ENCODE results near the gene C17orf107. TPM values are rescaled to one million over a fixed set of nuclear protein-coding genes. Genes with fewer than 3 reads are reported as not detected.

Gene C17orf107
- total and polyA plus RNA-seq, 8 donors = 0.63 to 5.3 (median 1.2) TPM

DNA sequence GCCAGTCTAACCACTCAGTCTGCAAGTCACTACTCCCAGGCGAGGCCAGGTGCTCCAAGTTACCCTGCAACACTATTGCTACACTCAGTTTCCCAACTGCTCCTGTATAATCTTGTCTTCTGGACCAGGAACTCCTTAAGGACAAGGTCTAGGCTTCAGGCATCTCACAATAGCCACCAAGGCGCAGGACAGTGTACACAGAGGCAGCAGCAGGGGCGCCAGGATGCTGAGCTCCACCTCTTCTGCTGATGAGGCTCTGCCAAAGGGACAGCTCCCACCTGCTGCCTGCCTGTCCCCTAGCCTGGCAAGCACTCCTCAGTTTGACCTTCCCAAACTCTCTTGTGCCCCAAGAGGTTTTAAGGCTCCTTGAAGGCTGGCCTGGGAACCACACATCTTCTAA, 37.1 kb downstream of the C17orf107 start:
- peaks cover 22 to 31% of the 10 kb centered on the region in 2 donors for H3K4me1 ChIP-seq
- no peaks in the 10 kb centered on the region for H3K27me3 ChIP-seq
- H3K4me3 ChIP-seq = no peak overlapping the region
- H3K36me3 ChIP-seq = peaks cover 0 to 26% of the 10 kb centered on the region in 2 donors
- intact Hi-C loops (cut with DNase I) = no loop called here
- H3K9me3 ChIP-seq = no peaks in the 10 kb centered on the region
- TF ChIP-seq, protein P1, sequence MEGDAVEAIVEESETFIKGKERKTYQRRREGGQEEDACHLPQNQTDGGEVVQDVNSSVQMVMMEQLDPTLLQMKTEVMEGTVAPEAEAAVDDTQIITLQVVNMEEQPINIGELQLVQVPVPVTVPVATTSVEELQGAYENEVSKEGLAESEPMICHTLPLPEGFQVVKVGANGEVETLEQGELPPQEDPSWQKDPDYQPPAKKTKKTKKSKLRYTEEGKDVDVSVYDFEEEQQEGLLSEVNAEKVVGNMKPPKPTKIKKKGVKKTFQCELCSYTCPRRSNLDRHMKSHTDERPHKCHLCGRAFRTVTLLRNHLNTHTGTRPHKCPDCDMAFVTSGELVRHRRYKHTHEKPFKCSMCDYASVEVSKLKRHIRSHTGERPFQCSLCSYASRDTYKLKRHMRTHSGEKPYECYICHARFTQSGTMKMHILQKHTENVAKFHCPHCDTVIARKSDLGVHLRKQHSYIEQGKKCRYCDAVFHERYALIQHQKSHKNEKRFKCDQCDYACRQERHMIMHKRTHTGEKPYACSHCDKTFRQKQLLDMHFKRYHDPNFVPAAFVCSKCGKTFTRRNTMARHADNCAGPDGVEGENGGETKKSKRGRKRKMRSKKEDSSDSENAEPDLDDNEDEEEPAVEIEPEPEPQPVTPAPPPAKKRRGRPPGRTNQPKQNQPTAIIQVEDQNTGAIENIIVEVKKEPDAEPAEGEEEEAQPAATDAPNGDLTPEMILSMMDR (IDR thresholded peaks at IDR 0.05) = no peak
- no peak overlapping the region for H3K27ac ChIP-seq
- DNase-seq (peak in 1 of 4 donors; percentile 51), ATAC-seq (no peak)

DNA sequence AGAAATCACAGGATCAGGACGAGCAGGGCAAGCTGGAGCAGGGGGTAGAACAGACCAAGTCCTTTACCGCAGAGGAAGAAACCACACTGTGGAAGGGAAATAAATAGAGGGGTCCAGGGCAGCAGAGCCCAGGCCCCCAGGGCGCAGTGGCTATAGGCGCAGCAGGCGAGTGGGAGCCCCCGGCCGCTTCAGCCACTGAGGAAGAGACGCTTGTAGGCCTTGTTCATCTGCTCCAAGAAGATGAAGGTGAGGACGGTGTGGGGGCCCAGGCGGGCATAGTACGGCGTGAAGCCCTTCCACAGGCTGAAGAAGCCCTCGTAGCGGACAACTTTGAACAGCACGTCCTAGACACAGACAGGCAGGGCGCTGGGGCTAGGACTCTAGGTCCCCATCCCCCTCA, 38.2 kb downstream of the C17orf107 start:
- TF ChIP-seq, protein P1 (IDR thresholded peaks at IDR 0.05) = no peak
- no peak overlapping the region for H3K27ac ChIP-seq
- H3K4me3 ChIP-seq = no peak overlapping the region
- DNase-seq = no peak
- H3K9me3 ChIP-seq = no peaks in the 10 kb centered on the region
- H3K36me3 ChIP-seq = peaks cover 0 to 31% of the 10 kb centered on the region in 2 donors
- H3K4me1 ChIP-seq = peaks cover 25 to 42% of the 10 kb centered on the region in 2 donors
- intact Hi-C loops (cut with DNase I) = no loop called here
- H3K27me3 ChIP-seq = no peaks in the 10 kb centered on the region
- ATAC-seq = no peak

DNA sequence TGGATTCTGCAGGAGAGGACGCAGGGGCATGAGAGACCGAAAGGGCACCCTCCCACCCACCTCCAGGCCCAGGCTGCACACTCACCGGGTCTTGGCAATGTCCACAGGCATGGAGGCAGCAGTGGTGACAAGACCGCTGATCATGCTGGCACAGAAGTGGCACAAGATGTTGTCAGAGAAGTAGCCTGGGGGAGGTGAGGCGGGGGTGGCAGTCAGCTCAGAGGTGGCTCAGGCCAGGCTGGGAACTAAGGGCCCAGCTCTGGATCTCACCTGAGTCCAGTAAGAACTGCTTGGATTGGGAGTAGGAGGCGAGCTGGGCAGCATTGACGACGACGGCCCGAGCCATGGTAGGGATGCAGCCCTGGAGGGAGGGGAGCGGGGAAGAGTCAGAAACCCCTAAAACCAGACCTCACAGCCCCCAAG, 38.7 kb downstream of the C17orf107 start:
- TF ChIP-seq, protein P1 (IDR thresholded peaks at IDR 0.05) = no peak
- ATAC-seq = no peak
- Histone ChIP-seq H3K4me3 (no peak overlapping the region), H3K36me3 (peaks cover 0 to 36% of the 10 kb centered on the region in 2 donors), H3K27me3 (no peaks in the 10 kb centered on the region), H3K4me1 (peaks cover 25 to 48% of the 10 kb centered on the region in 2 donors), H3K27ac (no peak overlapping the region), H3K9me3 (no peaks in the 10 kb centered on the region)
- DNase-seq = peak in 1 of 4 donors; percentile 56
- intact Hi-C loops (cut with DNase I) = no loop called here

DNA sequence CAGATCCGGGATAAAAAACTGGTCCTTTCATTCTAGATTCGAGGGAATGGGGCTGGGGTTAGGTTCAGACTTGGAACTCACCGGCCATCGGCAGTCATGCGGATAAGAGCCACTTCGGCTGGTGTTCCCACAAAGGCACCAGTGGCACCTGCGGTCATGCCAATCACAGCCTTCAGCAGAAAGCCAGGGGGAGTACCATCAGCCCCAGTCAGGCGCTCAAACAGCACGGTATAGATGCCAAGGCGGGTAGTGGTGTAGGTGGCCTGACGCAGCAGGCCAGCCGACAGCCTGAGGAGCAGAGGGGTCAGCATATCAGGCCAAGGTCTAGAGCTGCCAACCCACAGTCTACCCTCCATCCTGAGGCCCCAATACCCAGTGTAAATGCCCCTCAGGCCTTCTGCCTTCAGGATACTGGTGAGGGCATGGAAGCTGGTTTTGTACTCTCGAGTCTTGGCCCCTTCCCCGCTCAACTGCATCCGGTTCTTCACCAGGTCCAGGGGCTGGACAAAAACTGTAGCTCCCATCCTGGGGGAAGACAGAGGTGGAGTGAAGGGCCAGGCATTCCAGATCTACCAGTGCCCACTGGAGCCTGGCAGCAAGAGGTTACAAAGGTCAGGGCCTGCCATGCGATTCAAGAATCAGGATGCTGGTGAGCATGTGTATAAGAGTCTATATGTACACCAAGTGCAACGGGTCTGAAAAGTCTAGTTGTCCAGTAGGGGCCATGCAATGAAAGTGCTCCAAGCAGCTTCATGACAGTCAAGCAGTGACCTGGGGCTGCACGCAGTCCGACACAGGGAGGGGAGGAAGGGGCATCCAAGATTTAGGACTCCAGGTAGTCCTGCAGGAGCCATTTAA, 39.6 kb downstream of the C17orf107 start:
- TF ChIP-seq, protein P1 (IDR thresholded peaks at IDR 0.05) = no peak
- intact Hi-C loops (cut with DNase I) = no loop called here
- DNase-seq (peak in 1 of 4 donors; percentile 53), ATAC-seq (no peak)
- peaks cover 0 to 44% of the 10 kb centered on the region in 2 donors for H3K36me3 ChIP-seq
- peak overlapping the region; percentile 77 to 93 for H3K4me3 ChIP-seq
- peaks cover 24 to 55% of the 10 kb centered on the region in 2 donors for H3K4me1 ChIP-seq
- no peaks in the 10 kb centered on the region for H3K9me3 ChIP-seq
- H3K27me3 ChIP-seq = no peaks in the 10 kb centered on the region
- peak overlapping the region; percentile 96 to 97 for H3K27ac ChIP-seq

DNA sequence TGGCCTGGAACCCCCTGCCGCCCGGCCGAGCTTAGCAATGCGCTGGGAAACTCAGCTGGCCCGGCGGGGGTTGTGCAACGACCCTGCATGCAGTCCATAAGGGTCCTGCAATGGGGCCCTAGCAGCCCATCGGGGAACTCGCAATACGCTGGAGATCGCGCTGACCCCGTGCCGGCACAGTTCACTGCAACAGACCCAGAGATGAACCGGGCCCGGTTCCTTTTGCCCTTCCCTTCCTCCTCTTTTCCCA, 40.1 kb downstream of the C17orf107 start:
- Histone ChIP-seq H3K27ac (peak overlapping the region; percentile 96 to 97), H3K9me3 (no peaks in the 10 kb centered on the region), H3K36me3 (peaks cover 0 to 50% of the 10 kb centered on the region in 2 donors), H3K4me3 (peak overlapping the region; percentile 77 to 93), H3K27me3 (no peaks in the 10 kb centered on the region), H3K4me1 (peaks cover 19 to 55% of the 10 kb centered on the region in 2 donors)
- intact Hi-C loops (cut with DNase I) = no loop called here
- DNase-seq = peak in 1 of 4 donors; percentile 85
- ATAC-seq = no peak
- TF ChIP-seq, protein P1 (IDR thresholded peaks at IDR 0.05) = no peak
